Activated CD8-positive, alpha-beta memory T cell treated with anti-CD3 and anti-CD28 coated beads, Interleukin-2, amount 50 U/mL, for 48 hours (primary cell): ENCODE data around the gene PLEKHO2.
"Not testable (repeated sequence)": the region's sequence is repeated elsewhere in the genome, so short reads cannot be mapped to it uniquely, and the experiment has no call there.

Experiments
- DNase-seq: peaks from one replicate; pipeline ENCODE4 v3.0.0-alpha.2; 2020

Gene PLEKHO2

GRCh38 chr15:64841344-64842095 lies at the start of gene PLEKHO2:
Gene PLEKHO2, plus strand, starts transcription at chr15:64841915. Its CDS starts 102 bp downstream, at chr15:64842017.
- peak; percentile 90 for DNase-seq

GRCh38 chr15:64792282-64792681 lies 49.4 kb upstream of the PLEKHO2 start:
- no peak for DNase-seq

GRCh38 chr15:64795299-64795698 lies 46.4 kb upstream of the PLEKHO2 start:
- not testable (repeated sequence) for DNase-seq

GRCh38 chr15:64795921-64796320 lies 45.8 kb upstream of the PLEKHO2 start:
- not testable (repeated sequence) for DNase-seq

GRCh38 chr15:64798905-64799304 lies 42.8 kb upstream of the PLEKHO2 start:
- DNase-seq = not testable (repeated sequence)

GRCh38 chr15:64800476-64800875 lies 41.2 kb upstream of the PLEKHO2 start:
- DNase-seq = no peak

GRCh38 chr15:64803526-64803925 lies 38.2 kb upstream of the PLEKHO2 start:
- DNase-seq = no peak

- DNase-seq = no peak
These were observed 37.1 kb upstream of the PLEKHO2 start for GRCh38 chr15:64804619-64805018.

- no peak for DNase-seq
These were observed 35.2 kb upstream of the PLEKHO2 start for GRCh38 chr15:64806509-64806908.

- DNase-seq = no peak
These were observed 34.5 kb upstream of the PLEKHO2 start for GRCh38 chr15:64807051-64807749.

- no peak for DNase-seq
These were observed 33.9 kb upstream of the PLEKHO2 start for GRCh38 chr15:64807751-64808222.

- DNase-seq = no peak
These were observed 32.8 kb upstream of the PLEKHO2 start for GRCh38 chr15:64808785-64809453.

- DNase-seq = peak; percentile 90
These were observed 31.8 kb upstream of the PLEKHO2 start for GRCh38 chr15:64809649-64810496.

- DNase-seq = no peak
These were observed 31.0 kb upstream of the PLEKHO2 start for GRCh38 chr15:64810497-64811326.

GRCh38 chr15:64813075-64813474 lies 28.6 kb upstream of the PLEKHO2 start:
- DNase-seq = no peak

GRCh38 chr15:64814283-64814682 lies 27.4 kb upstream of the PLEKHO2 start:
- DNase-seq = not testable (repeated sequence)

GRCh38 chr15:64814965-64815364 lies 26.8 kb upstream of the PLEKHO2 start:
- DNase-seq = not testable (repeated sequence)

GRCh38 chr15:64816452-64816851 lies 25.3 kb upstream of the PLEKHO2 start:
- no peak for DNase-seq

- peak; percentile 71 for DNase-seq
These were observed 16.7 kb upstream of the PLEKHO2 start for GRCh38 chr15:64824929-64825430.

- peak; percentile 85 for DNase-seq
These were observed 16.1 kb upstream of the PLEKHO2 start, which contains the start of gene PIF1 for GRCh38 chr15:64825431-64826294. Gene PIF1, minus strand, starts transcription at chr15:64825647. Its CDS starts 1,312 bp downstream, at chr15:64824335.
